Tibial nerve (tissue), 4 donors: ENCODE results near the gene GNGT1. TPM values are rescaled to one million over a fixed set of nuclear protein-coding genes. Genes with fewer than 3 reads are reported as not detected.

Experiments
- DNase-seq, 2 donors: peaks; one replicate each; pipeline ENCODE4 v3.0.0-alpha.2; 2019; ENCODE audit warnings: low spot score in 2 of 2
- H3K27ac ChIP-seq, 4 donors: fragments of 200-600 bp; sonication (generic) in 3 of 4; one replicate each; pipeline ENCODE4 v1.5.1; 2017 to 2019; ENCODE audit warnings: mild to moderate bottlenecking in 1 of 4
- H3K27me3 ChIP-seq, 2 donors: fragments of 200-600 bp; sonication (generic) in 1 of 2; one replicate each; pipeline versions ENCODE4 v1.5.1 to v1.6.0; 2017 to 2019
- H3K36me3 ChIP-seq, 3 donors: fragments of 200-600 bp; sonication (generic); one replicate each; pipeline ENCODE4 v1.5.1; 2018 to 2019
- H3K4me1 ChIP-seq, 4 donors: fragments of 200-600 bp; sonication (generic) in 3 of 4; one replicate each; pipeline ENCODE4 v1.5.1; 2017 to 2019
- H3K4me3 ChIP-seq, 4 donors: fragments of 200-600 bp; sonication (generic) in 3 of 4; one replicate each; pipeline ENCODE4 v1.5.1; 2017 to 2019; ENCODE audit warnings: mild to moderate bottlenecking in 1 of 4, moderate library complexity in 1 of 4
- H3K9me3 ChIP-seq, 4 donors: fragments of 200-600 bp; sonication (generic) in 3 of 4; one replicate each; pipeline ENCODE4 v1.5.1; 2017 to 2019
- CTCF ChIP-seq, 5 experiments: fragments of 200-600 bp in 3 of 5; fragments of 450-650 bp in 2 of 5; sonication (generic) in 3 of 5; IDR thresholded peaks; one replicate each; pipeline ENCODE4 v1.5.1; 2016 to 2019; ENCODE audit warnings: antibody characterized with exemption in 5 of 5, mild to moderate bottlenecking in 3 of 5, moderate library complexity in 2 of 5
- EP300 ChIP-seq, 2 donors: sonication (generic); formaldehyde crosslinking; IDR thresholded peaks; one replicate each; pipeline ENCODE4 v1.6.1; 2017; ENCODE audit warnings: antibody characterized with exemption in 2 of 2, mild to moderate bottlenecking in 1 of 2
- POLR2A ChIP-seq, 2 donors: fragments of 450-650 bp; IDR thresholded peaks; one replicate each; pipeline ENCODE4 v1.6.1; 2017; ENCODE audit warnings: antibody characterized with exemption in 2 of 2, mild to moderate bottlenecking in 2 of 2, moderate library complexity in 2 of 2
- WGBS, 2 donors: methylation state at CpG; one replicate each; pipeline ENCODE4 v1.1.5; 2018; 5-methylcytosine and 5-hydroxymethylcytosine counted together
- total RNA-seq, 4 donors: library from RNA; depleted of rRNA; stranded (reverse); fragments of >200 nt; gene quantifications; one replicate each; pipeline ENCODE4 v1.1.0, GENCODE V29; 2016

GNGT1 gene
- total RNA-seq, 4 donors from 2014 or later: not detected

DNA sequence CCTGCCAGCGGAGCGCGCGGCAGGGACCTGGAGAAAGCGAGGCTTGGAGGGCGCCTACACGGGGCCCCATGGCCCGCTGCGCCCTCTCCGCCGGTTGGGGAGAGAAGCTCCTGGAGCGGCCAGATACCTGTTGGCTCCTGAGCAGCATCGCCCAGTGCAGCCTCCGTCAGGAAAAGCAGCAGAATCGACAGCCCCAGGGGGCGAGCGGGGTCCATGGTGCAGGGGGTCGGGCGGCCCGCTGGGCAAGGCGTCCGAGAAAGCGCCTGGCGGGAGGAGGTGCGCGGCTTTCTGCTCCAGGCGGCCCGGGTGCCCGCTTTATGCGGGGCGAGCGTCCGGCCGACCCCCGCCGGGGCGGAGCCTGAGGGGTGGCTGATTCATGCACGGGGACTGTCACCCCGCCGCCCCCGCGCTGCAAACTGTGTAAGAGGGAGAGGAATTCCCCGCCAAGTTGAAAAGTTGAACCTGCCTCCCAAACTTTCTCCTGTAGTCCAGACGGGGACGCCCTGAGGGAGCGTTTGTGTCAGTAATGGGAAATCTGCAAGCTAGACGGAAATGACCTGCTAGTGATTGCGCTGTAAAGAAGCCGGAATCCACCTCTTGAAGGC lies 15.8 kb upstream of the GNGT1 start, which contains the start of gene TFPI2:
Gene TFPI2, minus strand, starts transcription at position 290 of the 605 bp plus-strand sequence. Its CDS starts 75 bp downstream, at position 215.
- Histone ChIP-seq H3K4me3 (peak within 1 kb of the TSS; percentile 26 to 77 (median 52)), H3K9me3 (no peaks in the 10 kb centered on the region), H3K4me1 (peaks cover 0 to 25% (median 2%) of the 10 kb centered on the region in 4 donors), H3K27me3 (peaks cover 0 to 12% of the 10 kb centered on the region in 2 donors), H3K36me3 (no peaks in the 10 kb centered on the region), H3K27ac (no peak within 1 kb of the TSS)
- DNase-seq: no peak
- 1% methylated on average over 36 to 49 of the region's 49 CpGs for WGBS, 2 donors
- TF ChIP-seq CTCF (IDR thresholded peaks at IDR 0.05): peak in 1 of 5 experiments; percentile 6
- no peak for TF ChIP-seq POLR2A (IDR thresholded peaks at IDR 0.05)

DNA sequence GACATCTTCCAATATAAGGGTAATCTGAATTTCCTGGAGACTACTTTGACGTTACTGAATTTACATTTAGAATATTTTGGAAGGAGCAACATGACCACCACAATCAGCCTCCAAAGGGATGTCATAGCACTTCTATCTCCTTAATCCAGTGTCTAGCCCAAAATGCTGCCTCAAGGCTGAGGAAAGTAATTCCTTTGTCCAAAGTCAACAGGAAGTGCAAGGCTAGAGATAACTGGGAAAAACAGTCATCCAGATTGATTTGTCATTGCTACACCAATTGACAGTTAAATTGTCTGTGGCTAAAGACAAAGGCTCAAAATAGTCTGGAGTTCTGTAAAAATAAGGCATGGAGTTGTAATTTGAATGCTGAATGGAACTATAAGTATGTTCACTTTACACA lies 11.9 kb upstream of the GNGT1 start:
- no peak for DNase-seq
- no peak overlapping the region for H3K27ac ChIP-seq
- 74 to 79% methylated on average over 1 of the region's 1 CpG for WGBS, 2 donors
- no peak for TF ChIP-seq EP300 (IDR thresholded peaks at IDR 0.05)
- no peak for TF ChIP-seq POLR2A (IDR thresholded peaks at IDR 0.05)
- no peak for TF ChIP-seq CTCF (IDR thresholded peaks at IDR 0.05)
- peaks cover 0 to 12% of the 10 kb centered on the region in 2 donors for H3K27me3 ChIP-seq
- no peaks in the 10 kb centered on the region for H3K36me3 ChIP-seq
- peaks cover 0 to 25% (median 2%) of the 10 kb centered on the region in 4 donors for H3K4me1 ChIP-seq
- no peak overlapping the region for H3K4me3 ChIP-seq
- H3K9me3 ChIP-seq: no peaks in the 10 kb centered on the region

GRCh38 chr7:93894966-93895640 lies 11.3 kb upstream of the GNGT1 start:
- H3K27me3 ChIP-seq: peaks cover 0 to 7% of the 10 kb centered on the region in 2 donors
- TF ChIP-seq CTCF (IDR thresholded peaks at IDR 0.05) (no peak), EP300 (IDR thresholded peaks at IDR 0.05) (no peak), POLR2A (IDR thresholded peaks at IDR 0.05) (no peak)
- H3K4me1 ChIP-seq: peaks cover 0 to 18% (median 2%) of the 10 kb centered on the region in 4 donors
- no peaks in the 10 kb centered on the region for H3K36me3 ChIP-seq
- no peak for DNase-seq
- H3K27ac ChIP-seq: no peak overlapping the region
- no peak overlapping the region for H3K4me3 ChIP-seq
- 57 to 76% methylated on average over 3 of the region's 3 CpGs for WGBS, 2 donors
- no peaks in the 10 kb centered on the region for H3K9me3 ChIP-seq

DNA sequence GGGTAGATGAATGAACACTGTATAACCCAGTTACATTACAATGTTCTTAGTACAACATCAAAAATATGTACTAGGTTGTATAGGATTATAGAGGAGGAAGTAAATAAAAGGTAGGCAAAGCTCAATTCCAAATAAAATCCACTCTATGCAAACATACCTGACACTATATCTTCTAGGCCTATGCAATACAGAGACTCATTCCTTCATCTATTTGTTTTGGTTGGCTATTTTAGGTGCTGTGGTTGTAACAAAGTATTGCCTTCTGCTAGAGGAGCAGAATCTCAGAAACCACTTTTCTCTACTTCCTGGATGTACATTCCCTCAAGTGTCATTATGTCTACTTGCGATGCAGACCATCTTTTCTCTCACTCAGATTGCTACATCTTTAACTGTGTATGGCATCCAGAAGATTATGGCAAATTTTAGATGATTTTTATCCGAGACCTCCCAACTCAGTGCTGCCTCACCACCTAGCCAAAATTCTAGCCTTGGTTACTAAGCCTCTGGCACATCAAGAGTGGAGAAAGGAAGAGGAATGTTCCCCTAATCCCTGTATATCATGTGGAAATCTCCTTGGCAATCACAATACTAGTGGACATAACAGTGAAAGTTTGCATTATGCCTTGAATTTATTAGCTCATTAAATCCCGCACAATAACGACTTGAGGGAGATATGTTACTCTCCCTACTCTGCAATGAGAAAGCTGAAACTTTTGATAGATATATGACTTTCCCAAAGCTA lies 10.3 kb upstream of the GNGT1 start:
- Histone ChIP-seq H3K36me3 (no peaks in the 10 kb centered on the region), H3K9me3 (no peaks in the 10 kb centered on the region), H3K4me3 (no peak overlapping the region), H3K27ac (no peak overlapping the region), H3K27me3 (no peaks in the 10 kb centered on the region), H3K4me1 (peaks cover 0 to 9% (median 0%) of the 10 kb centered on the region in 4 donors)
- 64 to 77% methylated on average over 4 of the region's 4 CpGs for WGBS, 2 donors
- DNase-seq: no peak
- TF ChIP-seq CTCF (IDR thresholded peaks at IDR 0.05) (no peak), EP300 (IDR thresholded peaks at IDR 0.05) (no peak), POLR2A (IDR thresholded peaks at IDR 0.05) (no peak)

DNA sequence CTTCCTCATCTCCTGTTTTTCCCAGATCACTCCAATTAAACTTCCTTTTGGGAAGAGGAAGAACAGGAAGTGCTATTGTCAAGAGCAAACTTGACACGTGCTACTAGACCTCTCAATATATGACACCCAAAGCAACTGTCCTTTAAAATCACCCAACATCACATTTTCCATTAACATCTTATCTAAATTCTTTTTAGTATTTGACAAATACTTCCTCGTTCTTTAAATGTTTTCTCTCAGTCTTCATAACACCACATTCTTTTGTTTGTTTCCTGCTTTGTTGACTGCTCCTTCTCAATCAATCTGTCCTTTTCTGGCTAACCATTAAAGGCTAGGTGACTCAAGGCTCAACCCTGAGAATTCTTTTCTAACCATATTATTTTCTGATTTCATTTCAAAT lies 8.7 kb upstream of the GNGT1 start:
- no peak for DNase-seq
- H3K27ac ChIP-seq: no peak overlapping the region
- H3K36me3 ChIP-seq: no peaks in the 10 kb centered on the region
- no peak for TF ChIP-seq POLR2A (IDR thresholded peaks at IDR 0.05)
- no peak for TF ChIP-seq EP300 (IDR thresholded peaks at IDR 0.05)
- TF ChIP-seq CTCF (IDR thresholded peaks at IDR 0.05): no peak
- no peaks in the 10 kb centered on the region for H3K9me3 ChIP-seq
- H3K27me3 ChIP-seq: no peaks in the 10 kb centered on the region
- H3K4me3 ChIP-seq: no peak overlapping the region
- WGBS, 2 donors: 67 to 70% methylated on average over 2 of the region's 2 CpGs
- H3K4me1 ChIP-seq: peaks cover 0 to 8% (median 0%) of the 10 kb centered on the region in 4 donors
